HG03039 (cell line): ENCODE results near the gene BRD2.

ENCODE experiments used
- ATAC-seq: cut with Tn5 transposase; IDR thresholded peaks from one replicate; pipeline ENCODE4 v1.9.1; 2021; ENCODE audit warnings: mild to moderate bottlenecking, moderate library complexity; ENCODE audit not compliant: unreplicated experiment

BRD2 gene

DNA sequence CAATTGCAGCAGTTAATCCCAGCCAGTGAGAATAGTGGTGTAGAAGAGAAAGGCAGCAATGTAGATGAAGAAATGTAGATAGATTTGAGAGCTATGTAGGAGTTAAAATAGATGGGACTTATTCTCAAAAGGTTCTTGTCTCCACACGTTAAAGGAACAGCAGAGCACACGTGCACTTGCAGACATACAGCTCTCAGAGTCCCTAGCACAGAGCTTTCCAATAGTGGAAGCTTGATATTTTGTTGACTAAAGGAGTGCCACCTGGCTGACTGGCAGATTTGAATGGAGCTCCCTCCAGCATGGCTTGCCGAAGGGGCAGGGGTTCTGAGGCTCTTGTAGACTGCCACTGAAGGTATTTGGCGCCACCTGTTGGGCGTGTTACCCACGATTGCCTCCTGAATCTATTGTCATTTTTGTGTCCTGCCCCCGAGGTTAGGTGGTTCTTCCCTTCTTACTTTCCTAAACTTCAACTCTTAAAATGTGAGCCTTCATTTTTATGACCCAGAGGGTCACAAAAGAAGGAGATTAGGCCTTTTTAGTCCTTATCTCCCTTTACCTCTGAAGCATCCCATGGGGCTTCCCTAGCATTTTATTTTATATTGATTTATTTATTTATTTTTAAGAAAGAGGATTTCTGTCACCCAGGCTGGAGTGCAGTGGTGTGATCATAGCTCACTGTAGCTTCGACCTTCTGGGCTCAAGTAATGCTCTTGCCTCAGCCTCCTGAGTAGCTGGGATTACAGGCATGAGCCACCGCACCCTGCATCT is 16.4 kb downstream of the BRD2 start:
- ATAC-seq: no peak

DNA sequence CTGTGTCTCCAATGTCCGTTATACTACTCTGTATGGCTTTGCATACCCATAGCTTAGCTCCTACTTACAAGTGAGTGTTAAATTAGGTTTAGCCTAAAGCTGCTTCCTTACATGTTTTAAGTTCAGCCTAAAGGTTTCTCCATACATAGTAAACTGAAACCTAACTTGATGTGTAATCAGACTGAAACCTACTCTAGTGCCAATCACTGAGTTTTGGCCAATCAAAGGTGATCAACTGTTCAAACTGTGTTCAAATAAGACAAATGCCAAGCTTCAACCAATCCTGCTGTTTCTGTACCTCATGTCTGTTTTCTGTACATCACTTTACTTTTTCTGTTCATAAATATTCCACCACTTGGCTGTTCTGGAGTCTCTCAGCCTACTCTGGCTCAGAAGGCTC is 21.0 kb downstream of the BRD2 start:
- ATAC-seq: no peak

DNA sequence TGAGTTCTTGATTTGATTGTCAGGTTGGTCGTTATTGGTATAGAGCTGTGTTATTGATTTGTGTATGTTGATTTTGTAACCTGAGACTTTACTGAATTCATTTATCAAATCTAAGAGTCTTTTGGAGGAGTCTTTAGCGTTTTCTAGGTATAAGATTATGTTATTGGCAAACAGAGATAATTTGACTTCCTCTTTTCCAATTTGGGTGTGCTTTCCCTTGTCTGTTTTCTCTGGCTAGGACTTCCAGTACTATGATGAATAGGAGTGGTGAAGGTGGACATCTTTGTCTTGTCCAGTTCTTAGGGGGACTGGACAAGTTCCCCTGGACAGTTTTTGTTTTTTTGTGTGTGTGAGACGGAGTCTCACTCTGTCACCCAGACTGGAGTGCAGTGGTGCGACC is 23.6 kb downstream of the BRD2 start:
- no peak for ATAC-seq

DNA sequence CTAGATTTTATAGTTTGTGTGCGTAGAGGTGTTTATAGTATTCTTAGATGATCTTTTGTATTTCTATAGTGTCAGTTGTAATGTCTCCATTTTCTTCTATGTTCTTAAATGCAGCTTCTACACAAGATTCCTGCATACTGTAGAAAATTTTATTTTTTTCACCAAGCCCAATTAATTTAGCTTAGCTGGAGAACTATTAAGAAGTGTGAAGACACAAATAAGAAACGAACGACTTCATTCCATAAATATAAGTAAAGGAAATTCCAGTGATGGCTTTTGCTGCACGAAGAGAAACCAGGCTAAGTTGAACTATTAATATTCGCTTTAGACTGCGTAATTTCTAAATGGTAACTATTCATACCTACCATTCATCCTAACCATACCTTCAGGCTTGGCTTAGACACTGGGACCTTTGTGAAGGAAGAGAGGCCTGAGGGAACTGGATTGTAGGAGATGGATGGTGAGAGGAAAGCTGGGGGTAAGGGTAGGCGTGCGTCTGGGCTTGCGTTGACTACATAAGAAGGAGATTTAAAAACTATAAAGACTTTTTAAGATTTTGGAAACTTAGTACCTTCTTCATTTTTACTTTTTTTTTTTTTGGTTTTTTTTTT is 25.1 kb downstream of the BRD2 start:
- no peak for ATAC-seq

DNA sequence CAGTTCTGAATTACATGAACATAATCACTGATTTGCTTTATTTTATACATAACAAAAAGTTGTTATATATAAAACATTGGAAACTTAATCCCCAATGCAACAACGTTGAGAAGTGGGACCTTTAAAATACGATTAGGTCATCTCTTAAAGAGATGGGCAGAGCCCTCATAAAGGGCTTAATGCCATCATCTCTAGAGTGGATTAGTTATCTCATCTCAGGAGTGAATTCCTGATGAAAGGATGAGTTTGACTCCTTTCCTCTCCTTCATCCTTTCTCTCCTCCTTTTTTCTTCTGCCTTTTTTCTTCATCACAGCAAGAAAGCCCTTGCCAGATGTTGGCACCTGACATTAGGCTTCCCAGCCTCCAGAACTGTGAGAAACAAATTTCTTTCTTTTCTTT is 27.1 kb downstream of the BRD2 start:
- no peak for ATAC-seq

DNA sequence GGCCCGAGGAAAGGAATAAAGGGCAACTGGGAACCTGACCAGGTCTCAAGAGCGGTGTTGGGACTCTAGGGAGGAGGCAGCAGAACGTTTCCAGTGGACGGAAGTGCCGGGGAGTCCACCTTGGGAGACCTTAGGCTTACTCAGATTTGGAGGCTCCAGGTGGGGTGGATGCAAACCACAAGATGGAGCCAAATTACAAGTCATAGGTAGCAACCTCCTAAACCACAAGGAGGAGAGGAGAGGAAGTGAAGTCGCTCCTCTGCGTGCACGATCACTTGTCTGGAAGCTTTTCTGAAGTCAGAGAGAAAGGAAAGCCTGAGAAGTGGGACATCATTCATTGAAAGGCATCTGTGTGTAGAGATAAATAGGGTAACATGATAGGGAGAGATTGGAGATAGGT is 31.7 kb downstream of the BRD2 start:
- ATAC-seq: no peak

DNA sequence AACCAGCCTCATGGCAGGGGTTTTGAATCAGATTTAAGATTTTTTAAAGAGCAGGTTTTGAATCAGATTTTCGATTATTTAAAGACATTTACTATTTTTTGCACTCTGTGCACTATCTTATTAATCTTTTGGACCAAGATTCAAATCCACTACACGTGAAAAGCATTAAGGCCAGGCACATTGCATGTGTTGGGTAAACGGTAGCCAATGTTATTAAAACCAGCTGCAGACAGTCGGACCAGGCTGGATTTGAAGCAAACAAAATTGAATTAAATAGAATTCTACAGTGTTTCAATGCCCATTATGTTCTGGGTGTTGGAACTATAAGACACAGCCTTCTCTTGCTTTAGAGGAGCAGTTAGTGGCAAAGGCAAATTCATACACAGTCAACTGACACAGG is 33.3 kb downstream of the BRD2 start:
- no peak for ATAC-seq

DNA sequence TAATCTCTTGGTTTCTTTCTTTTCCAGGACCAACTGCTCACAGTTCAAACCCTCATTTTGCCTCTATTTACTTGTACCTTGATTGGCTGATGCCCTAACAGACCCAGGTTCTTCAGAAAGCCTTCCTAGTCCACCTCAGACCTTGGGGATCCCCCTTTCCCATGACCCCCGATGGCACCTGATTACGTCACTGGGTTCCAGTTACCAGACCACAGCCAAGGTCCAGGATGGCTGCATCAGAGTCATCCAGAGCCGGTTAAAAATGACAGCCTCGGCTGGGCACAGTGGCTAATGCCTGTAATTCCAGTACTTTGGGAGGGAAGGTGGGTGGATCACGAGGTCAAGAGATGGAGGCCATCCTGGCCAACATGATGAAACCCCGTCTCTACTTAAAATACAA is 36.5 kb downstream of the BRD2 start:
- no peak for ATAC-seq

DNA sequence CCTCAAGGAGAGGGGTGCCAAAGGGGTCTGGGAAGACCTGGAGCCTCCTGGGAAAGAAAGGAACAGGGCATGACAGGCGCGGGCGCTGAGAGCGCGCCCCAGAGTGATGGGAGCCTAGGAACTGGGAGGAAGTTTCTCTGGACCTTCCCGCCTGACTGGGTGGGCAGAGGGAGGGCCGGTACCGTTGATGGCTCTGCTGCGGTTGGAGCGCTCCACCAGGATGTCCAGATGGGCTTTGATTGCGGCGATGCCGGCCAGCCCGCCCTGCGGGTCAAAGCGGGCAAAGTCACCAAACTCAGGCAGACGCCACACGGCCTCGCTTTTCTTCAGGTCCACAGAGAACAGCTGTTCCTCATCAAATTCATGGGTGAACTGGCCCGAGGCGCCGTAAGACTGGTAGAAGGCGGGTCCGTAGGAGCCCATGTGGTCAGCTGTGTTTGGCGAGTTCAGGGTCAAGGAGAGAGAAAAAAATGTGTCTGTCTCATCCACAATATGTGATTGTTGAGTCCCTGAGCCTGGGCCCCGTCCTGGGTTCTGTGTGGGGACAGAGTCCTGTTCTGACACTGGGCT is 39.5 kb downstream of the BRD2 start:
- ATAC-seq: no peak

DNA sequence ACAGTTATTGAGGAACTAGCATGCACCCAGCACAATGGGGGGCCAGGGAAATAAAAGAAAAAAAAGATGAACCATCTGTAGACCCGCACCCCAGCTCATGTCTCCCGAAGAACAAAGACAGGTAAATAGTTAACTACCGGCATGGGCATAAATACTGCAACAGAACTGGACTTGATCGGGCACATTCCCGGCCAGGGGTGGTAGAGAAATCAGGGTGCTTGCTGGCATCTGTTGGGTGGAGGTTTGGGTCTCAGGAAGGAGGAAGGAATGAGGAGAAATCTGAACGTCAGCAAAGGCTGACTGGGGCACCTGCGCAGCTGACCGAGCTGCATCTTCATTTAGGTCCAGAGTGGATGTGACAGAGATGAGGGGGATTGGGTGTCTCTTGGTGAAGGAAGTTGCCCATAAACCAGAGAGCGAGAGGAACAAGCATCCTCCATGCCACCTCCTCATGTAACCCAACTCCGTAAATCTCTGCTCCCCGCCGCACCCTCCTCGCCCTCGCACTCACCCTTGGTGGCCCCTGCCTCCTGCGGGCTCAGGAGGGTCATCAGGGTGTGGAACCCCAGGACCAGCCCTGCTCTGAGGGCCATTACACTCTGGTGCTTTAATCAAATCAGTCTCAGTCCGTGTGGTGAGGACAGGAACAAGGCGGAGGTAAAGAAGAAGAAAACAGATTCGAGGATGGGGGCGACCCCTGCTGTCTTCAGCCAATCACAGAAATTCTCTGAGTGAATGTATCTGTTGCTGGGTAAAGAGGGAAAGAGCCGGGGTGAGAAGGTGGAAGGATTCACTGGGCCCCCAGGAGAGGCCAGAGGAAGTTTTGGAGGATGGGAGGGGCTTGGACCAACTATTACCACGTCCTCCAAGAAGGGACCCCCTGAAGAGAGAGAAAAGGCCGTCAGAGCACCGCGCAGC is 40.8 kb downstream of the BRD2 start, which contains the start of gene HLA-DOA:
Gene HLA-DOA, minus strand, starts transcription at position 648 of the 918 bp plus-strand sequence.
- ATAC-seq: peak; percentile 76

DNA sequence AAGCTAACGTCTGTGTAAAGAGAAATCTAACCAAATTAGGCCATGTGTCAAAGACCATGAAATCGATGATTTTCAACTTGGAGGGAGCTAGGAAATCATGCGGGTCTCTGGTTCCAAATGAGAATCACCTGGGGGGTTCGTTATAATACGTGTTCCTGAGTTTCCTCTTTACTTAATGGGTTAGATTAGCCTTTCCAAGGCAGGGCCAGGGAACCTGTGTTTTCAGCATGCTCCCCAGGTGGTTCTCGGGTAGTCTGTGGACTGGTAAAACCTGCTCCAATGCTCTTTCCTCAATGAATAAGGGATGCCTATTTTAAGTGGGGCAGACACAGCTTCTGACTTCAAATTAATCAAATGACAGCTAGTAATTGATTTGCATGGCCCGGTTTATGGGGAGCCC is 42.0 kb downstream of the BRD2 start:
- no peak for ATAC-seq

DNA sequence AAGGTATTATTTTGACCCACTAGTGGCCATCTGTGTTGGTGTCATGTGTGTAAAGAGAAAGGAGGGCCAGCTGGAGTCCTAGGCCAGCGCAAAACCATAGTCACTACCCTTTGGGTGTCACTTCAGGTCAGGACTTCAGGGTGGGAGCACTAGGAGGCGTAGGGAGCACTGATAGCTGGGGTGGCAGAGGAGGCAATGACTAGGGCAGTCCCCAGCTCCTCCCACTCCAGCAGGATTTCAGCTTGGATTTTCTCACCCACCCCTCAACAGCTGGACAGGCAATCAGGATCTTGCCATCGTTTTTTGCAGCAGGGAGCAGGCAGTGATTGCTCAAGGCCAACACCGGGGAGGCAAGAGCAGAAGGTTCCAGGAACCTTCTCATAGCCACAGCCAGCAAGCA is 45.2 kb downstream of the BRD2 start:
- ATAC-seq: no peak

DNA sequence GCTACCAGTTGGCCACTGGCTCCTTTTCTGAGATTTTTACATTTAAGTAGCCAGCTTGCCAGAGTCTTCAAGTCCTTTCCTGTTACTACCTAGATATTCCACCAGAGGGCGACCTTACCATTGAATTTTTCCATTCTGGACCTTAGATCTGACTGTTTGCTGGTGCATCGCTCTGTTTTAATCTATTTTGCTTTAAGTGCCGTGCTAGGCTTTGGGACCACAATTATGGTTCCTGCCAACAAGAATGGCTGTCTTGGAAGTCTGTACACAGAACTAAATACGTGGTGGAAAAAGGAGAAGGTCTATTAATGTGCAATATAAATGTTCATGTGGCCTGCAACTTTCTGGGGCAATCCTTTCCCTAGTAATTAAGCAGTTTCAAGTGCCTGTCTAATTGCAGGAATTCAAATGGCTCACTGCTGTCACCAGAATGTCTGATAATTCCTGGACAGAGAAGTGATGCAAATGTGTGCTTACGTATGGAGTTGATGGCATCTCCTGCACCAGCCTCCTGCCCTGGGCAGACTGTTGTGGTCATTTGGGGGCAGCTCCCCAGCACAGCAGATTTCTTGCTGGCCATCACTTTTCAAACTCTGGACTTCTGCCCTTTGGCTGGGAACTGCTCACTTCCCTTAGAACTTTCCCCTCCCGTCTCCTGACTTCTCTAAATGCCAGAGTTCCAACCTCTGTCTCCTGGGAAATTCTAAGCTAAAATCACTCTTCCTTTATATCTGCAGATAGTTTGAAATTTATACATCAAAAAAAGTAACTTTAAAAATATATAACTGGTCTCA is 46.6 kb downstream of the BRD2 start:
- no peak for ATAC-seq

DNA sequence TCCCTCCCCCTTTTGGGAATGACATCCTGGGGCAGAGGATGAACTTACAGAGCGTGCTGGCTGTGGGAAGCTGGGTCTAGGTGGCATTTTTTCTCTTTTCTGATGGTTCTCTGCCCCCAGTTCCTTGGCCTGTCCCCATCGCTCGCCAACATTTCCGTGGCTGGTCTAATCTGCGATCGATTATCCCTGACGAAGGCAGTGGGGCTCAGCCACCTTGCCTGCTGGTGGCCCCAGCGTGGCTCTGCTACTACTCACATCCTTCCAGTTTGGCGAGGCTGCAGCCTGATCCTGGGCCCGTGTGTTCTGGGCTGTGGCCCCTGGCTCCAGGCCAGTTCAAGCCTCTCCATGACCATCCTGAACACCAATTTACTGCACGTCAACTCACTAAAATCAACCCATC is 47.4 kb downstream of the BRD2 start:
- no peak for ATAC-seq

DNA sequence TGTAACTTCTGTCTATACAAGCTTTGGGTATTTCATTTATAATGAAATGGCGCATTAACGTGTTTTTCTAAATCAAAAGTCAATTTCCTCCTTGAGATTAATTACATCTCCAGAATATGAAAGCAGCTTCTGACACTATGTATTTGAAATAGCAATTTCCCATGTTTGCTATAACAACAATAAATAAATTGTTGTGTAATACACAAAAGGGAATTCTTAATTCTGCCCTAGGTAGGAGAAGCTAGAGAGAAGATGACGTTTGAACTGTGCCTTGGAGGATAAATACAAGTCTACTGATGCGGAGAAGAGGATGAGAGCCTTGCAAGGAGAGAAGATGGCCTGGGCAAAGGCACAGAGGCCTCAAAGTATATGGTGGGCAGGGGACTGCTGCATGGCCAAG is 48.6 kb downstream of the BRD2 start:
- ATAC-seq: no peak

DNA sequence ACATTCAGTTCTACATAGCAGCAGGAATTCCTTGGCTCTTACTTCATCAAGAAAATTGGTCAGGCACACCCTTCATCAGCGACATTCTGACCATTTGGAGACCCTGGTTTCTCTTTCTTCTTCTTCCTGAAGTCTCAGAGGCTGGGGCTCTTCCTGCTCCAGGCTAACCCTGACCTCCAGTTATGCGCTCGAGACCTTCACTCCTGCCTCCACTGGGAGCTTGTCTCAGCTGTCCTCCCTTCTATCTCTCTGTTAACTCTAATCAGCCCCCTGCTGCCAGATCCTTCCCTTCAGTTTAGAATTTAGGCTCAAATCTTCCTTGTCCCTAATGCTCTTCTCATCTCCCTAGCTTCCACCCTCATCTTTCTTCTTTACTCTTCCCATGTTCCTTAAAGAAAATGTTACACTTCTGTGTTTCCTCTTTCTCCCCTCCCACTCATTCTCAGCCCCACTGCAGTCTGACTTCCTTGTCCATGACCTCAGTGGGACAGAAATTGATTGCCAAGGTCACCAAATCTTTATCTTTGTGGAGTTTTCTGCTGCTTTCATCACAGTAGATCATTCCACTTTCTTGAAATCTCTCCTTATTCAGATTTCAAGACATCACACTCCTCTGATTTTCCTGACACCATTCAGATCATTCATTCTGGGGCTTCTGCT is 49.4 kb downstream of the BRD2 start:
- no peak for ATAC-seq

DNA sequence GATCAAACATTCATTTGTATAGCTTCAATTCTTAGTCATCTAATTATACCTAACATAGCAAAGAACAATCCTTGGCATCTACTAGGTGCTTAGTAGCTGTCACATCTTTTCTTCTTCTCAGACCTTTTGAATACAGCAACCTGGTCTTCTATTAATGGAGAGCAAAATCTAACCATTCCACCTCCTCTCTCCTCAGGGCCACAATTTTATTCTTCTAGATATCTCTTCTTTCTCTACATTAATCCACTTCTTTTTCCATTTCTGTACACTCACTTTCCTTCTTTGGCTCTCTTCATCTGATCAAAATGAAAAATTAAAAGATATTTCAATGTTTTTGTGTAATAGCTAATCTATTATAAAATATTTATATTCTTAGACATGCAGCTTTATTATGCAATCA is 50.0 kb downstream of the BRD2 start:
- no peak for ATAC-seq

DNA sequence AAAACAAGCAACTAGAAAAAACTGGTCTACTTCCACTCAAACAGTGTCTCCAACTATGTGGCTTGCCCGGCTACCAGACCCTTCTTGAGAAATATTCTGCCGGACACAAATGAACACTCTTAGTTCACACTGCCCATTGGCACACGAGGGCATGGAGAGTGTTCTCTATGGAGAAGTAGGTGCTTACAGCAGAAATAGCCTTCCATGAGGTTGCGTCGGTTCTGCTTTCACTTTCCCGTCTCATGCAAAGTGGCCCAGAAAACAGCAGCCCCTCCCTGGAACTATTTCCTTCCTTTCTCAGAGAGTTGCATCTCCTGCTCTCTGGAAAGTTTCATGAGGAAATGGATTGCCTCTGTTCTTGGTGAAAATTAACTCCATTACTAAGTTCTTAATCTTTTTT is 50.5 kb downstream of the BRD2 start:
- no peak for ATAC-seq

DNA sequence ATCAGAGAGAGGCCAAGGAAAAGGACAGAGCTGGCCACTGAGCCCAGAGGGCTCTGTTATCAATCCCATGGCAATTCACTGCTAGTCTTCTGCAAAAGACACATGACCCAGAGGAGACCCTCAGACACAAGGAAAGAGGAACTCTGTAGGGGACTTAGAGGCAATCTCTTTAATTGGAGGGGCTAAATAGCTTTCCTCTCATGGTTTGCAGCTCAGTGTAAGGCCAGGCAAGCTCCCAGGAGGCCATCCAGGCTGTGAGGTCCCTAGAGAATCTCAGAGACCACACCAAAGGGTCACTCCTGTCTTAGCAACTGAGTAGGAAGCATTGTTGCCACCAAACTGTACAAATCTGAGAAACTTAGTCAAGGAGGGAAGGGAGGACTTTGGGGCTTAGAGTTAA is 51.0 kb downstream of the BRD2 start:
- no peak for ATAC-seq

DNA sequence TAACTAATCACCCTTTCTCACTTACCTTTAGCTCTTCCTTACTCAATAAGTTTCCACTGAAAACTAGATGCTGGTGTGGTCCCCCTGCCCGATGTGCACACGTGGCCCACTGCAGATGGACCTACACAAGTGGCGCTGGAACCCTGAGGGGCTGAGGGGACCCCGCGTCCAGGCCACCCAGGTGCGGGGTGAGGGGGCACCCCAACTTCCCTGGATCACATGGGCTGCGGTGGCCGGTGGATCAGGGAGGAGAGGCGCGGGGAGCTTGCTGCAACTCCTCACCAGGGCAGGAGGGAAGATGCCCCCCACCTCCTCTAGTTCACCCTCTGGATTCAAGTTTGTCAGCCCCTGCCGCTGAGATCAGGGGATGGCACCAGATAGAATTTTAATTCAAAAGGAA is 53.5 kb downstream of the BRD2 start:
- ATAC-seq: no peak
